Breast epithelium (tissue), 4 donors: ENCODE results near the gene BICD1. TPM values are rescaled to one million over a fixed set of nuclear protein-coding genes. Genes with fewer than 3 reads are reported as not detected.
"Not testable (repeated sequence)": the region's sequence is repeated elsewhere in the genome, so short reads cannot be mapped to it uniquely, and the experiment has no call there.

ENCODE experiments used
- DNase-seq, 2 donors: peaks; one replicate each; pipeline ENCODE4 v3.0.0-alpha.2; 2019; ENCODE audit warnings: low spot score in 2 of 2
- H3K27ac ChIP-seq, 2 donors: fragments of 200-600 bp; sonication (generic) in 1 of 2; one replicate each; pipeline ENCODE4 v1.5.1; 2016 to 2019; ENCODE audit warnings: mild to moderate bottlenecking in 1 of 2
- H3K27me3 ChIP-seq, 2 donors: fragments of 200-600 bp; sonication (generic) in 1 of 2; one replicate each; pipeline versions ENCODE4 v1.5.1 to v1.6.0; 2017 to 2019; ENCODE audit warnings: control low read depth in 1 of 2, mild to moderate bottlenecking in 1 of 2
- H3K36me3 ChIP-seq: fragments of 200-600 bp; one replicate; pipeline ENCODE4 v1.5.1; 2019
- H3K4me1 ChIP-seq, 2 donors: fragments of 200-600 bp; sonication (generic); one replicate each; pipeline ENCODE4 v1.5.1; 2016 to 2019; ENCODE audit warnings: control low read depth in 1 of 2
- H3K4me3 ChIP-seq, 3 donors: fragments of 200-600 bp; sonication (generic); 1 replicate in 2 of 3; 2 replicates in 1 of 3; pipeline ENCODE4 v1.5.1; 2016 to 2019; ENCODE audit warnings: mild to moderate bottlenecking in 3 of 3, moderate library complexity in 2 of 3
- H3K9me3 ChIP-seq, 2 donors: fragments of 200-600 bp; sonication (generic) in 1 of 2; one replicate each; pipeline ENCODE4 v1.5.1; 2016 to 2019; ENCODE audit warnings: control low read depth in 1 of 2
- POLR2A ChIP-seq: fragments of 450-650 bp; IDR thresholded peaks from one replicate; pipeline ENCODE4 v1.6.1; 2016; ENCODE audit warnings: antibody characterized with exemption, mild to moderate bottlenecking, moderate library complexity
- POLR2AphosphoS5 ChIP-seq, 3 donors: sonication (generic); formaldehyde crosslinking; IDR thresholded peaks; one replicate each; pipeline ENCODE4 v1.6.1; 2017; ENCODE audit warnings: antibody characterized with exemption in 3 of 3
- intact Hi-C: fragments of 100-400 bp; cut with DNase I; formaldehyde crosslinking; loops from one replicate; pipeline ENCODE4 v1.15.1; 2023; ENCODE audit warnings: low total_unique reads
- total RNA-seq, 3 donors: library from RNA; depleted of rRNA; stranded (reverse); fragments of >200 nt; gene quantifications; one replicate each; pipeline ENCODE4 v1.1.0, GENCODE V29; 2016
- TF ChIP-seq, protein P1 (sequence below), 3 donors: fragments of 450-650 bp; IDR thresholded peaks; one replicate each; pipeline ENCODE4 v1.5.1; 2016 to 2017; ENCODE audit warnings: antibody characterized with exemption in 3 of 3, mild to moderate bottlenecking in 3 of 3, moderate library complexity in 3 of 3

The BICD1 gene
- total RNA-seq, 3 donors from 2014 or later, result 7.2 to 31.5 (median 18.4) TPM

DNA sequence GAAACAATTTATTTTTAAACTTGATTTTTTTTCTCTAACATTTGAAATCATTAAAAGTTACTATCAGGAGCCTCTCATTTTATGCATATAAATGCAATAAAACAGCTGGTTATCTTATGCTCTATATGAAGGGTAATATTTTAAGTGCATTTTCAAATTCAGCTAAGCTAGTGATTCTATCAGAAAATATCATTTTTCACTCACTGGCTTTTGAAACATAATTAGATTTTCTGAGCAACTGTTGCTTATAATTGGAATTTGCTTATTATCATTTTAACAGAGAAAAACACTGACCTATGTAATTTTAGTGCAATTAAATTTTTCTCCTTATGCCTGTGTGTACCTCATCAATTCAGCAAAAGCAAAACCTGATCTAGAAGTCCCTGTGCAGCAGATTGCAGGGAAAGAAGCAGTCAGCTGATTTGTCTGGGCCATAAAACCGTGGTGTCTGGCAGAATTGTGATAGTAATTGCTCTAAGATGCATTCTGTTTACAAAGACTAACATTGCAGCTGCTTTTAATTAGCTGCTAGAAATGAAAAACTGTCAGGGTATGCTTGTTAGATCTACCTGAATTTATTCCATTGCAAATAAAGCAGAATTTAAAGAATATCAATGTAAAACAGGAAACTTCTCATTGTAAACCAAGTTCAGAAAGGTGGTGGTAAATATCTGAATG lies 75.0 kb downstream of the BICD1 start:
- Histone ChIP-seq H3K4me3 (no peak overlapping the region), H3K27ac (no peak overlapping the region), H3K27me3 (no peaks in the 10 kb centered on the region), H3K36me3 (no peaks in the 10 kb centered on the region), H3K9me3 (no peaks in the 10 kb centered on the region), H3K4me1 (no peaks in the 10 kb centered on the region)
- TF ChIP-seq POLR2A (no peak), POLR2AphosphoS5 (IDR thresholded peaks at IDR 0.05) (no peak)
- no peak for DNase-seq
- intact Hi-C loops, result no loop called here

DNA sequence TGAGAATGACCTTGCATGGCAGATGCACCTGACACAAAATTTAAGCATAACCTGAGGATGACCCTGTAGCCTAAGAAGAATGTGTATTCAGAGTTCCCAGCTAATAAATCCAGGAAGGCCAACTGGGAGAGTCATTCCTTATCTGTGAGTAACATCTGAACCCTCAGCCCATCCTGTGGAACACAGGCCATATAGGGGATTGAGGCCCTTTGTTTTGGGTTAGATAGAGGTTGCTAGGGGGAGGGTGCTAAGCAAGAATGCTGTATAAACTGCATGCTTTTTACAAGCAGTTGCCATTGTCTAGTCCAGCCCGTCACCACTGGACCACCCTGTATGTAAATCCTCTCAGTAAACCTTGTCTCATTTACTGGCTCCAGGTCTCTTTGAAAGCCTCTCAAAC lies 77.0 kb downstream of the BICD1 start:
- intact Hi-C loops, result no loop called here
- Histone ChIP-seq H3K27ac (no peak overlapping the region), H3K4me3 (no peak overlapping the region), H3K27me3 (no peaks in the 10 kb centered on the region), H3K9me3 (no peaks in the 10 kb centered on the region), H3K36me3 (no peaks in the 10 kb centered on the region), H3K4me1 (no peaks in the 10 kb centered on the region)
- DNase-seq, result no peak
- TF ChIP-seq POLR2AphosphoS5 (IDR thresholded peaks at IDR 0.05) (no peak), POLR2A (no peak)
- TF ChIP-seq, protein P1, sequence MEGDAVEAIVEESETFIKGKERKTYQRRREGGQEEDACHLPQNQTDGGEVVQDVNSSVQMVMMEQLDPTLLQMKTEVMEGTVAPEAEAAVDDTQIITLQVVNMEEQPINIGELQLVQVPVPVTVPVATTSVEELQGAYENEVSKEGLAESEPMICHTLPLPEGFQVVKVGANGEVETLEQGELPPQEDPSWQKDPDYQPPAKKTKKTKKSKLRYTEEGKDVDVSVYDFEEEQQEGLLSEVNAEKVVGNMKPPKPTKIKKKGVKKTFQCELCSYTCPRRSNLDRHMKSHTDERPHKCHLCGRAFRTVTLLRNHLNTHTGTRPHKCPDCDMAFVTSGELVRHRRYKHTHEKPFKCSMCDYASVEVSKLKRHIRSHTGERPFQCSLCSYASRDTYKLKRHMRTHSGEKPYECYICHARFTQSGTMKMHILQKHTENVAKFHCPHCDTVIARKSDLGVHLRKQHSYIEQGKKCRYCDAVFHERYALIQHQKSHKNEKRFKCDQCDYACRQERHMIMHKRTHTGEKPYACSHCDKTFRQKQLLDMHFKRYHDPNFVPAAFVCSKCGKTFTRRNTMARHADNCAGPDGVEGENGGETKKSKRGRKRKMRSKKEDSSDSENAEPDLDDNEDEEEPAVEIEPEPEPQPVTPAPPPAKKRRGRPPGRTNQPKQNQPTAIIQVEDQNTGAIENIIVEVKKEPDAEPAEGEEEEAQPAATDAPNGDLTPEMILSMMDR (IDR thresholded peaks at IDR 0.05), result no peak

DNA sequence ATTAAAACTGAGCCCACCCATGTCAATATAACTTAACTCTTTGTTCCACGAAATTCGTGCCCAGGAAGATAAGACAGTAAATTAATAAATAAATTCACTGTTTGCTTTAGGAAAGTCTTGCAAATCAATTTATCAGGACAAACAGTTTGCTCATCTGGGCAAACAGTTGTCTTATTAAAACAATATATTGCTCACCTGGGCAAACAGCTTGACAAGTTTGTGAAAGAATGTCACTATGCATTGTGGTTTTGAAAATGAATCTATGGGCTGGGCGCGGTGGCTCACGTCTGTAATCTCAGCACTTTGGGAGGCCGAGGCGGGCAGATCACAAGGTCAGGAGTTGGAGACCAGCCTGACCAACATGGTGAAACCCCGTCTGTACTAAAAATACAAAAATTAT lies 80.5 kb downstream of the BICD1 start:
- not testable (repeated sequence) for H3K36me3 ChIP-seq, H3K4me1 ChIP-seq, H3K27me3 ChIP-seq

DNA sequence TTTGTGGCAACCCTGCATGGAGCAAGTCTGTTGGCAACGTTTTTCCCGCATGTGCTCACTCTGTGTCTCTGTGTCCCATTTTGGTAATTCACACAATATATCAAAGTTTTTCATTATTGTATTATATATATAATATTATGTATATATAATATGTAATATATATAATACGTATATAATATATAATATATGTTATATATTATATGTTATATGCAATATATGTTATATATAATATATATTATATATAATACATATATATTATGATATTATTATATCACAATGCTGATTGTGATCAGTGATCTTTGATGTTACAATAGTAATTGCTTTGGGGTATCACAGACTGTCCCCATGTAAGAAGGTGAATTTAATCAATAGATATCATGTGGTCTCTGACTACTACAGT lies 84.8 kb downstream of the BICD1 start:
- no peaks in the 10 kb centered on the region for H3K27me3 ChIP-seq
- no peak for TF ChIP-seq POLR2AphosphoS5 (IDR thresholded peaks at IDR 0.05)
- peaks cover 0 to 8% of the 10 kb centered on the region in 2 donors for H3K9me3 ChIP-seq
- no peak for DNase-seq
- intact Hi-C loops, result no loop called here
- H3K4me1 ChIP-seq, result no peaks in the 10 kb centered on the region
- H3K4me3 ChIP-seq, result no peak overlapping the region
- H3K36me3 ChIP-seq, result no peaks in the 10 kb centered on the region
- no peak overlapping the region for H3K27ac ChIP-seq

More for the DNA sequence above, 80.5 kb downstream of the BICD1 start:
- H3K9me3 ChIP-seq, H3K27ac ChIP-seq, DNase-seq, H3K4me3 ChIP-seq, intact Hi-C loops: not testable (repeated sequence)

DNA sequence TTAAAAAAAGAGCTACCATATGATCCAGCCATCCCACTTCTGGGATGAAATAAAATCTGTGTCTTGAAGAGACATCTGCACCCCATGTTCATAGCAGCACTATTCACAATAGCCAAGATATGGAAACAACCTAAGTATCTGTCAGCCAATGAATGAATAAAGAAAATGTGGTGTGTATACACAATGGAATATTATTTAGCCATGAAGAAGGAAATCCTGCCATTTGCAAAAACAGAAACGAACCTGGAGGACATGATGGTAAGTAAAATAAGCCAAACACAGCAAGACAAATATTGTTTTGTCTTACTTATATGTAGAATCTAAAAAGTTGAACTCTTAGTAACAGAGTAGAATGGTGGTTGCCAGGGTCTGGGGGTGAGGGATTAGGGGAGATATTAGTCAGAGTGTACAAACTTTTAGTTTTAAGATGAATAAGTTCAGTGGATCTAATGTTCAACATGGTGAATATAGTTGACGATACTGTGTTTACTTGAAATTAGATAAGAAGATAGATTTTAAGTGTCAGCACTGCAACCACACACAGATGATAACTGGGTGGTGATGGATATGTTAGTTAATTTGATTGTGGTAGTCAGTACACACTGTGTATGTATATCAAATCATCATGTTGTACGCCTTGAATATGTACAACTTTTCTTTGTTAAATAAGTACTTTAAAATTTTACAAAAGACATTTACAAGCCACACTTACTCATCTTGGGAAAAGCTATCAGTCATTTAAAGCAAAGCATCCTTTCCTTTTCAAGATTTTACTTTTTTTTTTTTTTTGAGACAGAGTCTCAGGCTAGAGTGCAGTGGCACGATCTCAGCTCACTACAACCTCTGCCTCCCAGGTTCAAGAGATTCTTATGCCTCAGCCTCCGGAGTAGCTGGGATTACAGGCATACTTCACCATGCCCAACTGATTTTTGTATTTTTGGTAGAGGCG lies 89.9 kb downstream of the BICD1 start:
- Histone ChIP-seq H3K4me1 (no peaks in the 10 kb centered on the region), H3K27me3 (no peaks in the 10 kb centered on the region), H3K27ac (no peak overlapping the region), H3K4me3 (no peak overlapping the region), H3K36me3 (no peaks in the 10 kb centered on the region), H3K9me3 (peaks cover 0 to 8% of the 10 kb centered on the region in 2 donors)
- TF ChIP-seq POLR2A (no peak), POLR2AphosphoS5 (IDR thresholded peaks at IDR 0.05) (no peak)
- TF ChIP-seq, protein P1 (IDR thresholded peaks at IDR 0.05), result no peak
- DNase-seq, result no peak
- intact Hi-C loops, result no loop called here

DNA sequence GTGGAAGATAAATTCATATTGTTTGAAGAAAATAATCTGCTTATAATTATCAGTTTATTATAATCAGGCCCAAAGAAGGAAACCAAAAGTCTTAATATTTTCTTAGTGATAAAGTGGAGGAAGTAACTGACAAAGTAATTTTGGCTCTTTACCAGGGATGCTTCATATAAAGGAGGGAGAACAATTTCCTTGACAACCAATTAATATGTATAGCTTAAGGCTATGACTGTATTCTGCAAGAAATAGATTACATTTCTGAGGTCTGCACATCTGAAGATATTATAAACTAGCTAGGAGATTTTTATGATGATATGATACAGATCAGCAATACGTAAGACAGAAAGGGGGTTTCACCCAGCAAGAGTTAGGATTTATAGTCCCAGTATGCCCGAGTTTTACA lies 90.8 kb downstream of the BICD1 start:
- TF ChIP-seq POLR2A (no peak), POLR2AphosphoS5 (IDR thresholded peaks at IDR 0.05) (no peak)
- TF ChIP-seq, protein P1 (IDR thresholded peaks at IDR 0.05), result no peak

More for the DNA sequence above, 90.8 kb downstream of the BICD1 start:
- Histone ChIP-seq H3K27me3 (no peaks in the 10 kb centered on the region), H3K9me3 (peaks cover 0 to 8% of the 10 kb centered on the region in 2 donors), H3K4me3 (no peak overlapping the region), H3K4me1 (no peaks in the 10 kb centered on the region), H3K27ac (no peak overlapping the region), H3K36me3 (no peaks in the 10 kb centered on the region)
- intact Hi-C loops, result no loop called here
- DNase-seq, result no peak
